ENCODE data around the gene ALOX5. TPM values are rescaled to one million over a fixed set of nuclear protein-coding genes. Genes with fewer than 3 reads are reported as not detected.

ALOX5 gene
- total RNA-seq, 1 donor from 2014 or later, result 1.6 TPM

DNA sequence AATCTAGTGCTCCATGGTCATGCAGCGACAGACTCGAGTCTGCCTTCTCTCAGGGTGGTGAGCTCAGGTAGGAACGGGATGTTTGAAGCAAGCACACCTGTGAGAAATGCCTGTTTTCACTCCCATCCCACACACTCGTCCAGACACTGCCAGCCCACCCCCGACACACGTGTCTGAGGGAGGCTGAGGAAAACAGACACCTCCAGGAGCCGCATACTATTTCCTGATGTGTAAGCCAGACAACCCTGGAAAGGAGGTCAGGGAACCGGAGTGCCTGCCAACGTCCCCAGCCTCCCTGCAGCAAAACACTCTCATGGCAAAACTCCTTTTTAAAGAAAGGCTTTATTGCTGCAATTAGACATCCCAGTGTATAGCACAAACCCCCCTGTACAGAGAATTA lies 80.2 kb downstream of the ALOX5 start:
- no peak for DNase-seq (ENCODE audit: low spot score)
- Mint-ChIP-seq H3K4me1 (no peaks in the 10 kb centered on the region), H3K9me3 (no peaks in the 10 kb centered on the region), H3K27me3 (ENCODE audit: insufficient read depth, low read depth) (peaks cover 2% of the 10 kb centered on the region), H3K27ac (peak overlapping the region; percentile 16), H3K36me3 (peaks cover 9% of the 10 kb centered on the region), H3K4me3 (no peak overlapping the region)
- no peak overlapping the region for H3K4me3 ChIP-seq
- H3K4me1 ChIP-seq, result no peaks in the 10 kb centered on the region
- H3K36me3 ChIP-seq, result no peaks in the 10 kb centered on the region
- H3K9me3 ChIP-seq (ENCODE audit: low read depth), result no peaks in the 10 kb centered on the region
- no peaks in the 10 kb centered on the region for H3K27me3 ChIP-seq
- no peak overlapping the region for H3K27ac ChIP-seq
- H4K20me1 ChIP-seq (ENCODE audit: low read depth), result no peaks in the 10 kb centered on the region
- H3K4me2 ChIP-seq, result no peak overlapping the region
- no peaks in the 10 kb centered on the region for H3F3A ChIP-seq (ENCODE audit: low read depth)
- no peaks in the 10 kb centered on the region for H3K79me2 ChIP-seq (ENCODE audit: low read depth)
- H2AFZ ChIP-seq (replicated peaks), result no peak overlapping the region
- no peak overlapping the region for H3K9ac ChIP-seq
- TF ChIP-seq, protein P1, sequence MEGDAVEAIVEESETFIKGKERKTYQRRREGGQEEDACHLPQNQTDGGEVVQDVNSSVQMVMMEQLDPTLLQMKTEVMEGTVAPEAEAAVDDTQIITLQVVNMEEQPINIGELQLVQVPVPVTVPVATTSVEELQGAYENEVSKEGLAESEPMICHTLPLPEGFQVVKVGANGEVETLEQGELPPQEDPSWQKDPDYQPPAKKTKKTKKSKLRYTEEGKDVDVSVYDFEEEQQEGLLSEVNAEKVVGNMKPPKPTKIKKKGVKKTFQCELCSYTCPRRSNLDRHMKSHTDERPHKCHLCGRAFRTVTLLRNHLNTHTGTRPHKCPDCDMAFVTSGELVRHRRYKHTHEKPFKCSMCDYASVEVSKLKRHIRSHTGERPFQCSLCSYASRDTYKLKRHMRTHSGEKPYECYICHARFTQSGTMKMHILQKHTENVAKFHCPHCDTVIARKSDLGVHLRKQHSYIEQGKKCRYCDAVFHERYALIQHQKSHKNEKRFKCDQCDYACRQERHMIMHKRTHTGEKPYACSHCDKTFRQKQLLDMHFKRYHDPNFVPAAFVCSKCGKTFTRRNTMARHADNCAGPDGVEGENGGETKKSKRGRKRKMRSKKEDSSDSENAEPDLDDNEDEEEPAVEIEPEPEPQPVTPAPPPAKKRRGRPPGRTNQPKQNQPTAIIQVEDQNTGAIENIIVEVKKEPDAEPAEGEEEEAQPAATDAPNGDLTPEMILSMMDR (IDR thresholded peaks at IDR 0.05), result no peak
- TF ChIP-seq EZH2 (IDR thresholded peaks at IDR 0.05), result no peak
- no peak for TF ChIP-seq EZH2phosphoT487 (IDR thresholded peaks at IDR 0.05)

GRCh38 chr10:45454859-45455258 lies 80.8 kb downstream of the ALOX5 start:
- Histone ChIP-seq H3K4me2 (no peak overlapping the region), H3F3A (ENCODE audit: low read depth) (no peaks in the 10 kb centered on the region), H4K20me1 (ENCODE audit: low read depth) (no peaks in the 10 kb centered on the region), H3K9me3 (ENCODE audit: low read depth) (no peaks in the 10 kb centered on the region), H3K36me3 (no peaks in the 10 kb centered on the region), H3K4me1 (no peaks in the 10 kb centered on the region), H2AFZ (replicated peaks) (no peak overlapping the region), H3K4me3 (no peak overlapping the region), H3K27me3 (no peaks in the 10 kb centered on the region), H3K9ac (no peak overlapping the region), H3K79me2 (ENCODE audit: low read depth) (no peaks in the 10 kb centered on the region), H3K27ac (no peak overlapping the region)
- TF ChIP-seq EZH2phosphoT487 (IDR thresholded peaks at IDR 0.05), result no peak
- TF ChIP-seq, protein P1 (IDR thresholded peaks at IDR 0.05), result no peak
- no peak for TF ChIP-seq EZH2 (IDR thresholded peaks at IDR 0.05)
- H3K4me3 Mint-ChIP-seq, result no peak overlapping the region
- peaks cover 2% of the 10 kb centered on the region for H3K27me3 Mint-ChIP-seq (ENCODE audit: insufficient read depth, low read depth)
- H3K36me3 Mint-ChIP-seq, result peaks cover 9% of the 10 kb centered on the region
- no peaks in the 10 kb centered on the region for H3K9me3 Mint-ChIP-seq
- H3K27ac Mint-ChIP-seq, result no peak overlapping the region
- H3K4me1 Mint-ChIP-seq, result no peaks in the 10 kb centered on the region
- DNase-seq (ENCODE audit: low spot score), result no peak

DNA sequence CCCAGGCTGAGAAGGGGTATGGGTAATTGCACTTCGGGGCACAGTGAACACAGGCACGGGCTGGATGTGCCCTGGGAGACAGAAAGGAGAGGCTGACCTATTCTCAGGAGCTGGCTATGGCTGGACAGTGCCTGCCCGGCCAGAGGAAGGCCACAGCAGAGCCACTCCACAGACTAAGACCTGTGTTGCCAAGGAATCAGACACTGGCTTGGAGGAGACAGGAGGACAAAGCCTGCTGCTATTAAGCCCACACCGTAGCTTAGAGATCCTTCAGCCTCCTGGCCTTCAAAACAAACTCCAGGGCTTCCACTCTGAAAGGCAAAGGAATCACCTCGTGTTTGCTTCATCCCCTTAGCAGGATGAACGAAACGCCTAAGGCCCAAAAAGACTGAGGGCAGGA lies 82.2 kb downstream of the ALOX5 start:
- Histone ChIP-seq H3K9me3 (ENCODE audit: low read depth) (no peaks in the 10 kb centered on the region), H3K27me3 (no peaks in the 10 kb centered on the region), H3K9ac (no peak overlapping the region), H3K4me1 (no peaks in the 10 kb centered on the region), H3K4me3 (no peak overlapping the region), H3F3A (ENCODE audit: low read depth) (no peaks in the 10 kb centered on the region), H4K20me1 (ENCODE audit: low read depth) (no peaks in the 10 kb centered on the region), H3K36me3 (no peaks in the 10 kb centered on the region), H2AFZ (replicated peaks) (no peak overlapping the region), H3K27ac (no peak overlapping the region), H3K79me2 (ENCODE audit: low read depth) (no peaks in the 10 kb centered on the region), H3K4me2 (no peak overlapping the region)
- peaks cover 2% of the 10 kb centered on the region for H3K27me3 Mint-ChIP-seq (ENCODE audit: insufficient read depth, low read depth)
- no peaks in the 10 kb centered on the region for H3K4me1 Mint-ChIP-seq
- TF ChIP-seq, protein P1 (IDR thresholded peaks at IDR 0.05), result no peak
- no peak for DNase-seq (ENCODE audit: low spot score)
- H3K27ac Mint-ChIP-seq, result no peak overlapping the region
- H3K4me3 Mint-ChIP-seq, result no peak overlapping the region
- H3K36me3 Mint-ChIP-seq, result peaks cover 9% of the 10 kb centered on the region
- no peaks in the 10 kb centered on the region for H3K9me3 Mint-ChIP-seq

DNA sequence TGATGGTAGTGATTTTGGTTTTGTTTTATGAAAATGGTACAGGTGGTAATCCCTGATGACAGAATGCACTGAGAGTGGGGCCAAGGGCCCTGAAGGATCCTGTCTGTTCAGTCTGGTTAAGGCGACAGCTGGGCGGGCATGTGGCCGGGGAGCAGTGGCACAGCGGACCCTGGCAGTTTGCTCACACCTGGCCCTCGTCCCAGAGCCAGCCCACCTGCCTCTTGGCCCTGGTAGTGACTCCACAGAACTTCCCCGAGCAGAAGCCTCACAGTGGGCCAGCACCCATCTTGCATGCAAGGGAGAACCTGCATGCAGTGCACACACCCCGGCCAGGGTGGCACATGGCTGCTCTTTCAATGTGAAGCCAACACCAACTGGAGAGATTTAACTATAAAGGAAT lies 82.8 kb downstream of the ALOX5 start:
- Histone ChIP-seq H3F3A (ENCODE audit: low read depth) (no peaks in the 10 kb centered on the region), H3K4me3 (no peak overlapping the region), H3K9ac (no peak overlapping the region), H3K27me3 (no peaks in the 10 kb centered on the region), H3K4me2 (no peak overlapping the region), H2AFZ (replicated peaks) (no peak overlapping the region), H4K20me1 (ENCODE audit: low read depth) (no peaks in the 10 kb centered on the region), H3K79me2 (ENCODE audit: low read depth) (no peaks in the 10 kb centered on the region), H3K27ac (no peak overlapping the region), H3K9me3 (ENCODE audit: low read depth) (no peaks in the 10 kb centered on the region), H3K36me3 (no peaks in the 10 kb centered on the region), H3K4me1 (no peaks in the 10 kb centered on the region)
- Mint-ChIP-seq H3K36me3 (peaks cover 9% of the 10 kb centered on the region), H3K4me3 (no peak overlapping the region), H3K27me3 (ENCODE audit: insufficient read depth, low read depth) (no peaks in the 10 kb centered on the region), H3K4me1 (no peaks in the 10 kb centered on the region), H3K27ac (no peak overlapping the region), H3K9me3 (no peaks in the 10 kb centered on the region)
- TF ChIP-seq, protein P1 (IDR thresholded peaks at IDR 0.05), result no peak
- TF ChIP-seq EZH2 (IDR thresholded peaks at IDR 0.05) (no peak), EZH2phosphoT487 (IDR thresholded peaks at IDR 0.05) (no peak)
- DNase-seq (ENCODE audit: low spot score), result no peak
